Calu3 (cell line): ENCODE measurements around the gene TOGARAM2. TPM values are rescaled to one million over a fixed set of nuclear protein-coding genes. Genes with fewer than 3 reads are reported as not detected.

ENCODE experiments used
- BruUV-seq: library from RNA; stranded (reverse); fragments of 400-500 nt; replicated peaks from 2 replicates; lab custom pipeline; 2021; lab: Mats Ljungman, UMichigan
- CTCF ChIA-PET: fragments of 300-600 bp; sonication (Branson Sonifier 250); formaldehyde crosslinking; loops from one replicate; lab custom pipeline; 2022; ENCODE audit warnings: antibody characterized with exemption; lab: Charles Lee
- DNase-seq: peaks from one replicate; pipeline ENCODE4 v3.0.0; 2022
- H3K27ac Mint-ChIP-seq: one replicate; pipeline ENCODE4 v1.8.0; 2022; ENCODE audit warnings: mixed read lengths; ENCODE audit not compliant: unreplicated experiment
- H3K27me3 Mint-ChIP-seq: one replicate; pipeline ENCODE4 v1.8.0; 2022; ENCODE audit warnings: mixed read lengths; ENCODE audit not compliant: unreplicated experiment
- H3K36me3 Mint-ChIP-seq: one replicate; pipeline ENCODE4 v1.8.0; 2022; ENCODE audit warnings: mild to moderate bottlenecking, moderate library complexity, mixed read lengths; ENCODE audit not compliant: insufficient read depth, unreplicated experiment
- H3K4me1 Mint-ChIP-seq: one replicate; pipeline ENCODE4 v1.8.0; 2022; ENCODE audit warnings: mild to moderate bottlenecking, low read depth, mixed read lengths; ENCODE audit not compliant: unreplicated experiment
- H3K4me3 Mint-ChIP-seq: one replicate; pipeline ENCODE4 v1.8.0; 2022; ENCODE audit warnings: mild to moderate bottlenecking, low read depth, moderate library complexity, mixed read lengths; ENCODE audit not compliant: unreplicated experiment
- H3K9me3 Mint-ChIP-seq: one replicate; pipeline ENCODE4 v1.8.0; 2022; ENCODE audit warnings: low read depth, mixed read lengths; ENCODE audit not compliant: unreplicated experiment
- CTCF ChIP-seq: fragments of 200-600 bp; IDR thresholded peaks from one replicate; pipeline ENCODE4 v1.8.0; 2022; ENCODE audit warnings: antibody characterized with exemption; ENCODE audit not compliant: unreplicated experiment
- intact Hi-C: fragments of 100-400 bp; cut with micrococcal nuclease; formaldehyde crosslinking; loops from one replicate; pipeline ENCODE4 v1.10.0; 2022; ENCODE audit not compliant: unreplicated experiment
- total RNA-seq: library from RNA; stranded (reverse); gene quantifications from 2 replicates; pipeline ENCODE4 v1.2.3, GENCODE V29; 2022

The TOGARAM2 gene
- total RNA-seq, 1 experiment from 2014 or later = 0.85 TPM

- BruUV-seq = no TSS peak
- CTCF ChIA-PET = no interaction called here
- Mint-ChIP-seq H3K9me3 (no peaks in the 10 kb centered on the region), H3K4me1 (peaks cover 29% of the 10 kb centered on the region), H3K27ac (no peak overlapping the region), H3K4me3 (no peak overlapping the region), H3K27me3 (no peaks in the 10 kb centered on the region), H3K36me3 (no peaks in the 10 kb centered on the region)
- intact Hi-C loops = no loop called here
- no peak for DNase-seq
- TF ChIP-seq CTCF = no peak
Measured at GRCh38 chr2:29050591-29050990, 69.5 kb downstream of the TOGARAM2 start.

DNA sequence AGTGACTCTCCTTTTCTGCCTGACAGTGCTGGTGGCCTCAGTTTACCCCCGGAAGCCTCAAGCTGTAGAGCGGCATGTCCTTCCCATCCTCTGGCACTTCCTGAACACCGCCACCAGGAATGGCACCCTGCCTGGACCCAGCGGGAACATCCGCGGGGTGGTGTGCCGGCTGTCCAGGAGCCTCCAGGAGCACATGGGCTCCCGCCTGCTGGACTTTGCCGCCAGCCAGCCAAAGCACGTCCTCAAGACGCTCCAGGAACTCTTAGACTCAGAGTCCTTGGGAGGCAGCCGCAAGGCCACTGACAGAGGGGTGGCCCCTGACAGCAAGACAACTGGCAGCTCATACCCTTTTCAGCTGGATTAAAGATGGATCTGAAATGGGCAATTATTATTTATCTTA is 70.6 kb downstream of the TOGARAM2 start:
- CTCF ChIA-PET = no interaction called here
- H3K27me3 Mint-ChIP-seq = no peaks in the 10 kb centered on the region
- no peak for TF ChIP-seq CTCF
- no peaks in the 10 kb centered on the region for H3K36me3 Mint-ChIP-seq
- no TSS peak for BruUV-seq
- peaks cover 38% of the 10 kb centered on the region for H3K4me1 Mint-ChIP-seq
- no peaks in the 10 kb centered on the region for H3K9me3 Mint-ChIP-seq
- no peak overlapping the region for H3K4me3 Mint-ChIP-seq
- intact Hi-C loops = no loop called here
- no peak overlapping the region for H3K27ac Mint-ChIP-seq
- no peak for DNase-seq

DNA sequence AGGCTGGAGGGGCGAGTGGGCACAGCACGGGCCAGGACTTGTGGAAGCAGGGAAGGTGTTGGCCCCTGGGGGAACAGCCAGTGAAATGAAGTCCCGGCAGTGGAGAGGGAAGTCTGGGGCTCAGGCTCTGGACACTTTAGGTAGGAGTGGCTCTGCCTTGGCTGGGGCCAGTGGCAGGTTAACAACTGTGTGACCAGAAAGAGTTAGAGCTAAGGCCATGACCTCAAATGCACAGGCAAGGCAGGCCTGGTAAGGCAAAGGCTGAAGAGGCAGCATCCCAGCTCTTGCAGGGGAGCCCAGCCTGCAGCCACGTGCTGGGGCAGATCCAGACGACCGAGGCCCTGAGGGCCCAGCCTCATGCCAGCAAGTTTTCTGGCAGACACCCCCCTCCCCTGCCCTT is 71.7 kb downstream of the TOGARAM2 start:
- Mint-ChIP-seq H3K4me1 (peaks cover 49% of the 10 kb centered on the region), H3K9me3 (no peaks in the 10 kb centered on the region), H3K27me3 (no peaks in the 10 kb centered on the region), H3K36me3 (no peaks in the 10 kb centered on the region), H3K4me3 (no peak overlapping the region), H3K27ac (no peak overlapping the region)
- TF ChIP-seq CTCF = no peak
- intact Hi-C loops = no loop called here
- BruUV-seq = no TSS peak
- DNase-seq = no peak
- CTCF ChIA-PET = no interaction called here

DNA sequence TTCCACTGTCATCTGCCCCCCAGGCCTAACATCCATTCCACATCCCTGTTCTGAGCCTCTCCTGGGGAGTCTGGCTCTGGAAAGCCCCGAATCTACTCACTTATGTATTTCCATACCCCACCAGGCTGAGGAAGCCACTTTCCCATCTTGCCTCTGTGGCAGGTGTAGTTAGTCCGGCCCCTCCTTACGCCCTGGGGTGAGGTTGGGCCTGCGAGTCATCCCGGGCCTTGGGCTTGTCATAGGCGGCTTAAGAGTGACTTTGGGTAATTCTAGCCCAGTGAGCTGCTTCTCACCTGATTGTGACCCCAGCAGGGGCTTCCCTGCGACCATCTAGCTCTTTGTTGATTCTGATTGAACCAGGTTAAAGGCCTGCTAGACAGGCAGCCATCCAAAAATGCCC is 72.1 kb downstream of the TOGARAM2 start:
- CTCF ChIA-PET = interaction anchor here (1.6 kb wide), 1 partner anchor 53 kb away, joined by 3 read pairs; no protein-coding TSS in a partner anchor
- no peak for TF ChIP-seq CTCF
- H3K9me3 Mint-ChIP-seq = no peaks in the 10 kb centered on the region
- BruUV-seq = no TSS peak
- no peak overlapping the region for H3K27ac Mint-ChIP-seq
- H3K36me3 Mint-ChIP-seq = no peaks in the 10 kb centered on the region
- peaks cover 50% of the 10 kb centered on the region for H3K4me1 Mint-ChIP-seq
- no peaks in the 10 kb centered on the region for H3K27me3 Mint-ChIP-seq
- intact Hi-C loops = no loop called here
- no peak overlapping the region for H3K4me3 Mint-ChIP-seq
- DNase-seq = peak; percentile 27
